HepG2 (cell line): ENCODE results near the gene TOB2. TPM values are rescaled to one million over a fixed set of nuclear protein-coding genes. Genes with fewer than 3 reads are reported as not detected.

Experiments used
- ETV5 ChIP-seq: IDR thresholded peaks from 2 replicates; pipeline ENCODE4 v1.6.1; 2018; ENCODE audit warnings: missing biosample characterization, missing genetic modification reagents, inconsistent platforms, borderline replicate concordance
- FOXP1 ChIP-seq, 2 experiments: fragments of 450-650 bp in 1 of 2; IDR thresholded peaks; 2 replicates each; pipeline ENCODE4 v1.6.1; 2017 to 2018; ENCODE audit warnings: antibody characterized with exemption in 1 of 2
- FOXP4 ChIP-seq: sonication (generic); formaldehyde crosslinking; IDR thresholded peaks from 2 replicates; pipeline ENCODE4 v1.4.0; 2020; ENCODE audit warnings: missing genetic modification reagents
- NKX3-1 ChIP-seq: sonication (generic); formaldehyde crosslinking; IDR thresholded peaks from 2 replicates; pipeline ENCODE4 v1.5.0; 2020; ENCODE audit warnings: missing genetic modification reagents
- RAD21 ChIP-seq: fragments of 450-650 bp; formaldehyde crosslinking; IDR thresholded peaks from 2 replicates; pipeline ENCODE4 v1.5.0; 2020; ENCODE audit warnings: mild to moderate bottlenecking
- REXO4 ChIP-seq: sonication (generic); formaldehyde crosslinking; IDR thresholded peaks from 2 replicates; pipeline ENCODE4 v1.8.0; 2022; ENCODE audit warnings: missing genetic modification reagents, mild to moderate bottlenecking, borderline replicate concordance
- TAF15 ChIP-seq: fragments of 200-400 bp; formaldehyde crosslinking; IDR thresholded peaks from one replicate; pipeline ENCODE4 v1.6.1; 2018; ENCODE audit warnings: mild to moderate bottlenecking, low read depth, low read length; ENCODE audit not compliant: poor library complexity, severe bottlenecking
- TMF1 ChIP-seq: sonication (generic); formaldehyde crosslinking; IDR thresholded peaks from 2 replicates; pipeline ENCODE4 v1.8.1; 2022; ENCODE audit warnings: low read depth, missing genetic modification reagents
- ZBTB20 ChIP-seq: sonication (generic); formaldehyde crosslinking; IDR thresholded peaks from 2 replicates; pipeline ENCODE4 v1.8.1; 2023; ENCODE audit warnings: missing genetic modification reagents, low read depth, mild to moderate bottlenecking, borderline replicate concordance
- ZBTB7A ChIP-seq: sonication (generic); formaldehyde crosslinking; IDR thresholded peaks from 2 replicates; pipeline ENCODE4 v1.8.0; 2022; ENCODE audit warnings: mild to moderate bottlenecking, missing genetic modification reagents
- ZFP91 ChIP-seq: sonication (generic); formaldehyde crosslinking; IDR thresholded peaks from 2 replicates; pipeline ENCODE4 v1.9.0; 2022; ENCODE audit warnings: missing genetic modification reagents, mild to moderate bottlenecking, borderline replicate concordance
- ZKSCAN8 ChIP-seq: IDR thresholded peaks from 2 replicates; pipeline ENCODE4 v1.6.1; 2016; ENCODE audit warnings: borderline replicate concordance, missing genetic modification reagents, missing compliant biosample characterization
- ZNF138 ChIP-seq: sonication (generic); formaldehyde crosslinking; IDR thresholded peaks from 2 replicates; pipeline ENCODE4 v1.5.0; 2020; ENCODE audit warnings: mild to moderate bottlenecking, low read depth, missing genetic modification reagents
- ZNF142 ChIP-seq: sonication (generic); formaldehyde crosslinking; IDR thresholded peaks from 2 replicates; pipeline ENCODE4 v1.4.0; 2020; ENCODE audit warnings: missing genetic modification reagents
- ZNF317 ChIP-seq: sonication (generic); formaldehyde crosslinking; IDR thresholded peaks from 2 replicates; pipeline ENCODE4 v1.5.0; 2020; ENCODE audit warnings: mild to moderate bottlenecking, missing genetic modification reagents
- ZNF678 ChIP-seq: sonication (generic); formaldehyde crosslinking; IDR thresholded peaks from 2 replicates; pipeline ENCODE4 v1.4.0; 2020; ENCODE audit warnings: mild to moderate bottlenecking, missing genetic modification reagents
- ZNF784 ChIP-seq: sonication (generic); formaldehyde crosslinking; IDR thresholded peaks from 2 replicates; pipeline ENCODE4 v1.5.1; 2020; ENCODE audit warnings: missing genetic modification reagents, mild to moderate bottlenecking, borderline replicate concordance
- ZSCAN21 ChIP-seq: sonication (generic); formaldehyde crosslinking; IDR thresholded peaks from 2 replicates; pipeline ENCODE4 v1.8.0; 2022; ENCODE audit warnings: mild to moderate bottlenecking, missing genetic modification reagents, moderate library complexity, borderline replicate concordance
- polyA plus RNA-seq, 8 experiments: library from polyadenylated mRNA; depleted of rRNA in 3 of 8; stranded (reverse) in 7 of 8; unstranded in 1 of 8; fragments of >200 nt; fragmentation: Illumina TruSeq in 4 of 8; extraction: Trizol in 4 of 8; gene quantifications; 2 replicates each; pipeline versions ENCODE4 v1.2.1 to v1.2.3, GENCODE V29; 2011 to 2016; ENCODE audit warnings: low read depth in 4 of 8, missing spikeins in 1 of 8, mixed read lengths in 1 of 8; ENCODE audit not compliant: insufficient read depth in 1 of 8
- total RNA-seq, 5 experiments: library from RNA; depleted of rRNA; stranded (reverse); fragments of >200 nt; fragmentation: Illumina TruSeq; extraction: Trizol; gene quantifications; 2 replicates each; pipeline ENCODE4 v1.2.3, GENCODE V29; 2016; ENCODE audit warnings: low read depth in 1 of 5

Gene TOB2
- total and polyA plus RNA-seq, 2 of the 13 experiments (the other 11 are each of a cell fraction or from before 2014, with no cell fraction given): 12.2 to 13.7 TPM

GRCh38 chr22:41468381-41469217, 22.0 kb upstream of the TOB2 start, which contains the start of the genes ACO2 and PHF5A (continued):
- TF ChIP-seq ZFP91 (CRISPR knock-in tag) (peak; percentile 82), NKX3-1 (CRISPR knock-in tag) (no peak), ZBTB7A (CRISPR knock-in tag) (no peak), ETV5 (CRISPR knock-in tag) (peak; percentile 74), ZSCAN21 (CRISPR knock-in tag) (no peak), ZNF784 (CRISPR knock-in tag) (no peak; the same call in 1 of the 2 replicates), ZKSCAN8 (CRISPR knock-in tag) (peak; percentile 42; the same call in 1 of the 2 replicates), REXO4 (CRISPR knock-in tag) (no peak), RAD21 (CRISPR knock-in tag) (no peak), TAF15 (no peak), FOXP4 (CRISPR knock-in tag) (peak; percentile 41; the same call in 1 of the 2 replicates), TMF1 (CRISPR knock-in tag) (peak; percentile 60; the same call in 1 of the 2 replicates), ZNF678 (CRISPR knock-in tag) (no peak), ZNF142 (CRISPR knock-in tag) (no peak), FOXP1 (IDR thresholded peaks at IDR 0.05) (no peak), FOXP1 (CRISPR knock-in tag; IDR thresholded peaks at IDR 0.05) (no peak), ZNF138 (CRISPR knock-in tag) (no peak), ZNF317 (no peak; the same call in 1 of the 2 replicates), ZBTB20 (CRISPR knock-in tag) (no peak; the same call in 1 of the 2 replicates)
